Measurements from ENCODE around the gene FFAR4.

FFAR4 gene

DNA sequence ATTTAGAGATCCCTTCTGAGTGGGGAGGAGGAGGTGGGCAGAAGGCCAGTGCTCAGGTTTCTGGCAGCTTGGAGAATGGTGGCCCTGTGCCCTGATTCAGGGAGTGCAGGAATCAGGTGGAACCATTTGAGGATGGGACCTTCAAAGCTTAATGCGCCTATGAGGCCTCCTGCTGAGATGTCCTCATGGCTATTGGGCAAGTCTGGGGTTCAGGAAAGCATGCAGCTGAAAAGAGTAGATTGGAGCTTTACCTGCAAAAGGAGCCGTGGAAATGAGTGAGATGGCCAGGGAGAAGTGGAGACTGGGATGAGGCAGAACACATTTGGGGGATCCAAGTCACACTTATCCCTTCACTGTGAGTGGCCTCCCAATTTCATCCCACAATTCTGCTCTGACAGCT lies 6.1 kb downstream of the FFAR4 start:
- no peak for TF ChIP-seq CTCF (conservative IDR thresholded peaks at IDR 0.05; ENCODE audit: low read depth, low read length)

DNA sequence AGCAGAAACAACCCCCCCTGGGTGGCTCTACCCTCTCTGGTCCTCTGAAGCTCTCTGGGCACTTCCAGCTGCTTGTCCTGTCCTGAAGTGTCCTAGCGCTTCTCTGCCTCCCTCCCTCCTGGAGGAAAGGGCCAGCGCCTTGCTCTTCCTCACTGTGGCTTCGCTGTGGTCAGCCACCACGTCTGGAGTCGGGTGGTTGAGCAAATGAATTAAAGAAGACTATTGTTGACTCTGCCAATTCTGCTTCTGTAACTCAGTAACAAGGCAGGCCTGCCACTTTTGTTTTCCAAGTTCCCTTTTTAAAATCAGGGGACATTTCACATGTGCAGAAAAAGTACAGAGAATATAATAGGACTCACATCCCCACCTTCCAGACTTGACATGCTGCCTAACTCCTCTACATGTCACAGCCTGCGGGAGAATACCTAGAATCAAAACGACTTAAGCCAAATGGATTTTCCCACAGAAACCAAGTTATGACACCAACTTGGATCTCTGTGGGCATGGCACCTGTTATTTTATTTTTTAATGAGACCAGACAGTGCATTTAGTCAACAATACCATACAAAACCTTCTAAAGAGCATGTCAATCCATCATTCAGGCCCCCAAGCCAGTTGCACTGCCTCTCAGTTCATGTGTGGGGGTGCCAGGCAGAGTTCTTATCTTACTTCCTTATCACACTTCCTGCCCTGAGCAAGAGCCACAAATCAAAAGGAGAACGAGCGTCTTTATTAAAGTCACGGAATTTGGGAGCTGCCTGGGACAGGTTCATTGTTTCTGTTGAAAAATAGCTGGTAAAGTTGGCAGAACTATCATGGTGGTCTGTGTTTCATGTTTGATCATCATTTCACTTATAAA lies 6.8 kb downstream of the FFAR4 start:
- no peak overlapping the region for H3K4me3 ChIP-seq (ENCODE audit: low read length)
- TF ChIP-seq CTCF (conservative IDR thresholded peaks at IDR 0.05; ENCODE audit: low read depth, low read length), result no peak
- DNase-seq (ENCODE audit: low read depth), result no peak

More for the DNA sequence above, 6.1 kb downstream of the FFAR4 start:
- no peak for DNase-seq (ENCODE audit: low read depth)
- no peak overlapping the region for H3K4me3 ChIP-seq (ENCODE audit: low read length)

- H3K4me3 ChIP-seq (ENCODE audit: low read length), result no peak overlapping the region
- no peak for DNase-seq (ENCODE audit: low read depth)
- no peak for TF ChIP-seq CTCF (conservative IDR thresholded peaks at IDR 0.05; ENCODE audit: low read depth, low read length)
Observed at GRCh38 chr10:93573924-93574323, 7.5 kb downstream of the FFAR4 start.

DNA sequence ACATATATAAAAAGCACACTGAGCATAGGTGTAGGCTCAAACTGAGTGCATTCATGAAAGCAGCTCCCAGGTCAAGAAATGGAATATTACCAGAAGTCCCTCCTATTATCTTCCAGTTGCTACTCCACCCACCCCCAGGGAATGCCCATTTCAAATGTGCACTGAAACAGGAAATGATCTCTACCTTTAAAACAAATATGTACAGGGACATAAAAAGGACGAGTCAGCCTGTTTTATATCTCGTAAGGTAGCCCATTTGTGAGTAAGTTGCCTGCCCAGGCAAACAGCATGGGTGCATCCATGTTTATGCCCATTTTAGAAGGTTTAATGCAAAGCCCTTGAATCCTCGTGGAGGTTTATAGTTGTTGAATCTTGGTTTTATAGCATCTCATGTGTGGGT lies 10.4 kb downstream of the FFAR4 start:
- no peak overlapping the region for H3K4me3 ChIP-seq (ENCODE audit: low read length)
- DNase-seq (ENCODE audit: low read depth), result no peak
- TF ChIP-seq CTCF (conservative IDR thresholded peaks at IDR 0.05; ENCODE audit: low read depth, low read length), result no peak

GRCh38 chr10:93577565-93577964 lies 11.1 kb downstream of the FFAR4 start:
- DNase-seq (ENCODE audit: low read depth), result no peak
- no peak overlapping the region for H3K4me3 ChIP-seq (ENCODE audit: low read length)
- no peak for TF ChIP-seq CTCF (conservative IDR thresholded peaks at IDR 0.05; ENCODE audit: low read depth, low read length)

- no peak for DNase-seq (ENCODE audit: low read depth)
- no peak overlapping the region for H3K4me3 ChIP-seq (ENCODE audit: low read length)
- TF ChIP-seq CTCF (conservative IDR thresholded peaks at IDR 0.05; ENCODE audit: low read depth, low read length), result no peak
Observed at GRCh38 chr10:93579089-93579488, 12.6 kb downstream of the FFAR4 start.

Measured in retinal pigment epithelial cell (primary cell).